GM18505 (cell line): ENCODE data around the gene HIVEP3.

Source experiments
- ATAC-seq: cut with Tn5 transposase; IDR thresholded peaks from one replicate; pipeline ENCODE4 v1.9.1; 2021; ENCODE audit not compliant: unreplicated experiment
- POLR2A ChIP-seq: IDR thresholded peaks from 4 replicates; pipeline ENCODE4 v1.6.1; 2011; ENCODE audit warnings: borderline replicate concordance; ENCODE audit not compliant: insufficient read depth, insufficient read length; ENCODE audit errors: extremely low read depth

Gene HIVEP3

DNA sequence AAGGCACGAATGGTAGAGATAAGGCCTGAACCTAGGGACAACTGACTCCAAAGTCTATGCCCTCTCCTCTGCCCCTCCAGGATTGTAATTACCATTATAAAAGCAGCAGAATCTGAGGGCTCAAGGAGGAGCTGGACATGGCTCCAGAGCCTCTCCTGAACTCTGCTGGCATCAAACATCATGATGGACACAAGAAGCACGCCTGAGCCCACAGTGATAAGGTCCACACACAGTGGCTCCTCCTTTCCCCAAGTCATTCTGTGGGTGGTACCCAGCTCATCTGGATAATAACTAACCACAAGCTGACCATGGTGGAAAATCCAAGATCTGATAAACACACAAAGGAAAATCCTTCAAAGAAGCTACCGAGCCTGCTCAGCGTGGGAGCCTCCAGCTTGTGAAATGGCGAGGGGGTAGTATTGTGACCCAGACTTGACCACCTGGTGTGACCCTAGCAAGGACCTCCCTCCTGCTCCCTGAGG, 85.2 kb downstream of the HIVEP3 start:
- ATAC-seq = no peak
- no peak for TF ChIP-seq POLR2A

DNA sequence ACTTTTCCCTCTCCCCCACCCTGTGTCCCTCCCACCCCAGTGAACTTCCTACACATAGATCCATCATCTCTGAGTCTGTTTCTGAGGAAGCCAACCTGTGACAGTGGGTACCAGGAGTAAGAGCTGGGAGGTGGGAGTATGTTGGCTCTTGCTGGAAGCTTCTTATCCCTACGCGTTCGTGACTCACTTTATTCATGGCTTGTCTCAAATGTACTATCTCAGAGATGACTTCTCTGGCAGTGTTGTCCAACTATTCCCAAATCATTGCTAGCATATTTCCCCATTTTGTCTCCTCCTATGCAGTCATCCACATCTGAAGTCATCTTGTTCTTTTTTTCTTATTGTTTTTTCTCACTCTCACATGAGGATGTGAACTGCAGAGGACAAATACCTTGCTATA, 88.0 kb downstream of the HIVEP3 start:
- TF ChIP-seq POLR2A = no peak
- ATAC-seq = no peak

- no peak for ATAC-seq
- no peak for TF ChIP-seq POLR2A
Measured at GRCh38 chr1:41827991-41828570, 90.6 kb downstream of the HIVEP3 start.

- ATAC-seq = no peak
- no peak for TF ChIP-seq POLR2A
Measured at GRCh38 chr1:41823471-41823870, 95.3 kb downstream of the HIVEP3 start.

DNA sequence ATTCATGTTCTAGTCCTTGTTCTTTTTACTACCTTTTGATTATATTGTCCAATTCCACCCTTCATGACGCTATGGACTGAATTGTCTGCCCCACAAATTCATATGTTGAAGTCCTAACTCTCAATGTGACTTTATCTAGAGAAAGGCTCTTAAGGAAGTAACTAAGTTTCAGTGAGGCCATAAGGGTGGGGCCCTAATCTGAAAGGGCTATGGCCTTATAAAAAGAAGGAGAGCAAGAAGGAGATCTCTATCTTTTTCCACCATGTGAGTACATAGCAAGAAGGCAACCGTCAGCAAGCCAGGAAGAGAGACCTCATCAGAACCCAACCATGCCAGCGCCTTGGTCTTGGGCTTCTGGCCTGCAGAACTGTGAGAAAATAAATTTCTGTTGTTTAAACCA, 95.9 kb downstream of the HIVEP3 start:
- TF ChIP-seq POLR2A = no peak
- ATAC-seq = no peak

DNA sequence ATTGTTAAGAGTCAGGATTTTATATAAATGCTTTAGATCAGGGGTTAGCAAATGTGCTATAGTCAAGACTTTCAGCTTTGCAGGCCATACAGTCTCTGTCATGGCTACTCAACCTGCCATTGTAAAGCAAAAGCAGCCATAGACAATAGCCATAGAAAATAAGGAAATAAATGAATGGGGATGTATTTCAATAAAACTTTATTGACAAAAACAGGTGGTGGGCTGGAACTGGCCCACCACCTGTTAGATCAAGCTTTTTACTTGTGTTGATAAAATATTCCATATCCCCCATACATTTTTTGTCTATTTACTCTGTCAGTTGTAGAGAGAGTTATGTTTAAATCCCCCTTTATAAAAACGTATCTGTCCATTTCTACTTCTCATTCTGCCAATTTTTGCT, 98.9 kb downstream of the HIVEP3 start:
- ATAC-seq = no peak
- TF ChIP-seq POLR2A = no peak

DNA sequence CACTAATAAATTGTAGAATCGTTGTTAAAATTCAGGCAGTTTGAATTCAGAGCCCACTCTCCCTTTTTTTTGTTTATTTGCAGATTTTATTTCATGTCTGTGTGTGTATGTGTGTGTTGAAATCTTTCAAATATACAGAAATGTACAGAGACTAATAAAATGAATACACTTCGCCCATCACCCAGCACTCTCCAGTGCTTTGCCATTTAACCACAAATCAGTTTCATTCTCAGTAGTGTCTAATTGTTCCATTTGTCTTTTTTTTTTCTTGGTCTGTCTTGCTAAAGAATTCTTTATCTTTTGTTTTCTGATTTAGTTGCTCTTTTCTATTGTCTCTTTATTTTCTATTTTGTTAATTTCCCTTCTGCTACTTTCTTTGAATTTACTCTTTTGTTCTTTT, 99.7 kb downstream of the HIVEP3 start:
- no peak for TF ChIP-seq POLR2A
- no peak for ATAC-seq

GRCh38 chr1:41816061-41816460, 102.7 kb downstream of the HIVEP3 start:
- ATAC-seq = no peak
- TF ChIP-seq POLR2A = no peak

DNA sequence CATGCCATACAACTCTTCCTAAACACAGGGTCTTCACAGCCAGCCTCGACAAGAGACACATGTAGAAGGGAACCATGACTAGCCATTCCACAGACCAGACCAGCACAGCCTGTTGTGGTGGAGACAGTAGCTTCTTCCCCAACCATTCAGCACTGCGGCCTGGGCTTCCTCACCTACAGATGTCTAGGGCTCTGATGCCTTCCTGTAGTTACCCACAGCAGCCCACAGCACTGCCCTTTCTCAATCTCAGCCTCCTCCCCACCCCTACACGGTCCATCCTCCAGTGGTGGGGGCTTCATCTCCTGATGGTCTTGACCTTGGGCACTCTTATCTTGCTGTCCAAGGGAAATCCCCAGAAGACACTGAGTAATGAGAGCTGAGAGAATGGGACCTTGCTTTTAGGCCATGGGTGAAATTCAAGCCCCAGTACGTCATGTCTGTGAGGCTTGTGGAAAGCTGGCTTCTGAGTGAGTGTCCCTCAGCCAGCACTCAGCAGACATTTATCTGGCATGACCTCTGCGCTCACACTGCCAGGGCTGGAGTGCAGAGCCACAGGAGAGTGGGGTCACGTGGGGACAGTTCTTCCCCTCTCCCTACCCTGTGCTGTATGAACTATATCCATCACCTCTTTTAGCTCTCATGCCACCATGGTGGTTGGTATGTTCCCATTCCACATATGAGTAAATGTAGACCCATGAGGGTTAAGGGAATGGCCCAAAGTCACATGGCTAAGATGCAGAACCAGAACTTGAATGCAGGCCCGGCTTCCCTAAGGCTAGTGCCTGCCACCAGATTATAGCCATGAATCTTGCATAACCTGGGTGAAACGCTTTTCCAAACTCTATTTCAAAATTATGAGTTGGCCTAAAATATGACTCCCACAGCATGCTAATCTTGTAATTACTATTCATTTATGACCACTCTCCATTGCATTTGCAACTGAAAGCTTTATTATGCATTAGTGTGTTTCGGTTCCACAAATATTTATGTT, 104.7 kb downstream of the HIVEP3 start:
- TF ChIP-seq POLR2A = no peak
- no peak for ATAC-seq

- ATAC-seq = no peak
- TF ChIP-seq POLR2A = no peak
Measured at GRCh38 chr1:41813226-41813625, 105.5 kb downstream of the HIVEP3 start.

- TF ChIP-seq POLR2A = no peak
- no peak for ATAC-seq
Measured at GRCh38 chr1:41812453-41812852, 106.3 kb downstream of the HIVEP3 start.

GRCh38 chr1:41812051-41812450, 106.7 kb downstream of the HIVEP3 start:
- TF ChIP-seq POLR2A = no peak
- no peak for ATAC-seq

- no peak for ATAC-seq
- TF ChIP-seq POLR2A = no peak
Measured at GRCh38 chr1:41811051-41811795, 107.5 kb downstream of the HIVEP3 start.
